ENCODE results near the gene ZNF331.

GRCh38 chr19:53531457-53531856 lies 6.5 kb upstream of the ZNF331 start:
- TF ChIP-seq, protein P1, sequence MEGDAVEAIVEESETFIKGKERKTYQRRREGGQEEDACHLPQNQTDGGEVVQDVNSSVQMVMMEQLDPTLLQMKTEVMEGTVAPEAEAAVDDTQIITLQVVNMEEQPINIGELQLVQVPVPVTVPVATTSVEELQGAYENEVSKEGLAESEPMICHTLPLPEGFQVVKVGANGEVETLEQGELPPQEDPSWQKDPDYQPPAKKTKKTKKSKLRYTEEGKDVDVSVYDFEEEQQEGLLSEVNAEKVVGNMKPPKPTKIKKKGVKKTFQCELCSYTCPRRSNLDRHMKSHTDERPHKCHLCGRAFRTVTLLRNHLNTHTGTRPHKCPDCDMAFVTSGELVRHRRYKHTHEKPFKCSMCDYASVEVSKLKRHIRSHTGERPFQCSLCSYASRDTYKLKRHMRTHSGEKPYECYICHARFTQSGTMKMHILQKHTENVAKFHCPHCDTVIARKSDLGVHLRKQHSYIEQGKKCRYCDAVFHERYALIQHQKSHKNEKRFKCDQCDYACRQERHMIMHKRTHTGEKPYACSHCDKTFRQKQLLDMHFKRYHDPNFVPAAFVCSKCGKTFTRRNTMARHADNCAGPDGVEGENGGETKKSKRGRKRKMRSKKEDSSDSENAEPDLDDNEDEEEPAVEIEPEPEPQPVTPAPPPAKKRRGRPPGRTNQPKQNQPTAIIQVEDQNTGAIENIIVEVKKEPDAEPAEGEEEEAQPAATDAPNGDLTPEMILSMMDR (IDR thresholded peaks at IDR 0.05) = no peak
- no peak for TF ChIP-seq POLR2A (IDR thresholded peaks at IDR 0.05)

Data from thyroid gland (tissue), 4 donors.